NCI-H460 (cell line): Measurements from ENCODE around the gene ST7. TPM values are rescaled to one million over a fixed set of nuclear protein-coding genes. Genes with fewer than 3 reads are reported as not detected.
A peak's percentile ranks its signal among the peaks of the same experiment; 100 is the strongest.

Experiments used
- DNase-seq: peaks from one replicate; pipeline ENCODE4 v3.0.0-alpha.2; 2016; ENCODE audit warnings: low read depth; ENCODE audit errors: extremely low read depth
- total RNA-seq: library from RNA; depleted of rRNA; stranded (reverse); fragments of >200 nt; shearing (Covaris generic); gene quantifications from 2 replicates; pipeline ENCODE4 v1.2.3, GENCODE V29; 2014

The ST7 gene
- total RNA-seq, 1 experiment from 2014 or later = 30.7 TPM

- no peak for DNase-seq
Observed at GRCh38 chr7:117143066-117143465, 189.8 kb downstream of the ST7 start.

GRCh38 chr7:117143580-117143979 lies 190.3 kb downstream of the ST7 start:
- DNase-seq = no peak

GRCh38 chr7:117145333-117145732 lies 192.0 kb downstream of the ST7 start:
- DNase-seq = no peak

DNA sequence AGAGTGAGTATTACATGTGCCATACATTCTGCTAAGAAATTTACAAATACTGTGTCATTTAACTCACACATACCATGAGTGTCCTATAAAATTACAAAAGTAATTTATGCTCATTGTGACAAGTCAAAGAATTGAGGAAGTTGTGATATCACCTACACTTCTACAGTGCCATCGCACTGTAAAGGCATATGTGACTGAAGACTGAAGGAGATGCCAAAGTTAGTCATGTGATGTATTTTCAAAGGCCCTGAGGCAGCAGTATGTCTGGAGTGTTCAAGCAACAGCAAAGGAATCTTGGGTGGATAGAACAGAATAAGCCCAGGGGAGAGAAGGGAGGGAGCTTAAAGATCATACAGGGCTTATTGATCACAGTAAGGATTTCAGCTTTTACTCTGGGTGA lies 192.8 kb downstream of the ST7 start:
- DNase-seq = no peak

GRCh38 chr7:117146511-117146910 lies 193.2 kb downstream of the ST7 start:
- DNase-seq = no peak

DNA sequence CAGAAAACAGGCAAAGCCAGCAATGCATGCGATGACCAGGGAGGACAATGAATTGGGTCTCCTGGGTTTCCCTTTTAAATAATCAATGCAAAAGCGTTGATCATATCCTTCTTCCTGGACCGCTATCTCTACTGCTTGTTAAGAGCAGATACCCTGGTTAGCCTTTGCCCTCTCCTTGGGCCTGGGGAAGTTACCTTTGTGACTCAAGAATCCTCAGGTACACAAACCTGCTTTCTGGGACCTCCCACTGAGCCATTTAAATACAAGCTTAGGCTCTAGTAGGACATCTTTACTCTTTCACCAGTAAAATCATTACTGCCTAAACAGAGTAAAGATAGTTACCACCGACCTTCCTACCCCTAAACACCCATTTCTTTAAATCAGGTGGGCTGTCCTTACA lies 195.7 kb downstream of the ST7 start:
- no peak for DNase-seq

DNA sequence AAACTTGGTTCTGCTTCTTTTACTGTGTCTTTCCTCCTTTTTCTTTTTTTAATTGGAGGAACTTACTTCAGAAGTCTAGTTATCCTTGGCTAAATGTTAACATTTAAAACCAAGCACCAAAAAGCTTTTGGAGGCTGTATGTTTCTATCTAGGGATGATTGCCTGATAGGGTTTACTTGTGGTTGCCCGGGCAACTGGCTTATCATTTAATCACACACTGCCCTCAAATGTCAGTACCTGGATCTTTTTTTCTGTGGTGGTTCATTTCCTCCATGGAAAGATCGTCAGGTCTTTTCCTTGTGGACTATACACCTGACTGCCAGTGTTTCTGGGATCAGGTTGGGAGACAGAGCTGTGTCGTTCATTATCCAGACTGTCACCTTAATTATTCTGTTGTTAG lies 196.4 kb downstream of the ST7 start:
- DNase-seq = no peak

DNA sequence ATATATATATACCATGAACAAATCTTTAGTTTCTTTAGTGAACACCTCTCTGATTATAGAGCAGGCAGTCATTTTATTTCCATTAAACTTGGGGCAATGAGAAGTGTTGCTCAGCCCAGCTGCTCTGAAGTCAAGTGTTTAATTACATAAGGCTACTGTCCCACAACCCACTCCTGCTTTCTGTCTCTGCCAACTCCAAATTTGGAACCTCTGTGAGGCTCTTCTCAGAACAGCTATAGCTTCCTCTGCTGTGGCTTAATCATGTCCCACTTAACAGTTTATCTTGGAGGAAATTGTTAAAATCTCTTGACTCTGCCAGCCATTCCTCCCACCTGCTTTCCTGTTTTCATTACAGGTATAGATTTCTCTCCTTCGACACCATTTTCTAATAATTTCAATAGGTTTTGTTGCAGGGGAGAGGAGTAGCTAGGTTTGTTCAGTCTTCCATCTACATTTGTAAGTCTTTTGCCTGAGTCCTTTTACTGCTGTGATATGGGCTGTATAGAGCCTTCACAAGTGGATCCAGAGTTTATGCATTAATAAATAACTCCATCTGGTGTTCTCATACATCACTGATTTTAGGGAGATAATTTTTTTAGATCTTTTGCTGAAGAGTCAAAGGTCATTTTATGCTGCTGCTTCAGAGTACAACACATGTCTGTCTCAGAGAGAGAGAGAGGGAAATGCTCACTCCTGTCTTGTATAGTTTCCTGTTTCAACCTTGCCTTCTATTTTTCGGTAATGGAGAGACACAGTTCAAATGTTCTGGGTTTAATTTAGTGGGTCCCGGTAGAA lies 199.1 kb downstream of the ST7 start:
- no peak for DNase-seq

DNA sequence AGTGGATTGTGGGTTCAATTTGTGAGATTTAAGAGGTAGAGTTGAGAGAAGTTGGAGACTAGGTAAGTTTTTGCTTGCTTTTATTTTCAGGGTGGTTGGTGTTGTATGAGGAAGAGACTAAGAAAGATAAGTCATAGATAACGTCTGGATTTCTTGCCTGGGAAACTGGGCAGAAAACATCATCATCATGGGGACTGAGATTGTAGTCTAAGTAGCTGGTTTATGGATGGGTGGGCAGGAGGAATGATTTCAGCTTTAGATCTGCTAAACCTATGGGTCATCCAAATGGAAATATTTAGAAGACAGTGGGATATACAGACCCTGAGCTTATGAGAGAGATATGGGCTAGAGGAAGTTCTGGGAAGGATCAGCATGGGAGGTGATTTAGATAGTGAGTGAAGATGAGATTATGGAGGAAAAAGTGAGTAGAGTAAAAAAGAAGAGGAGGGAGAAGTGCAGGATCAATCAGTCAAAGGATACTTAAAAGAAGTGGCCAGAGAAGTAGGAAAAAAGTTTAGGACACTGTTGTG lies 199.8 kb downstream of the ST7 start:
- DNase-seq = no peak

GRCh38 chr7:117154721-117155120 lies 201.4 kb downstream of the ST7 start:
- DNase-seq = no peak

DNA sequence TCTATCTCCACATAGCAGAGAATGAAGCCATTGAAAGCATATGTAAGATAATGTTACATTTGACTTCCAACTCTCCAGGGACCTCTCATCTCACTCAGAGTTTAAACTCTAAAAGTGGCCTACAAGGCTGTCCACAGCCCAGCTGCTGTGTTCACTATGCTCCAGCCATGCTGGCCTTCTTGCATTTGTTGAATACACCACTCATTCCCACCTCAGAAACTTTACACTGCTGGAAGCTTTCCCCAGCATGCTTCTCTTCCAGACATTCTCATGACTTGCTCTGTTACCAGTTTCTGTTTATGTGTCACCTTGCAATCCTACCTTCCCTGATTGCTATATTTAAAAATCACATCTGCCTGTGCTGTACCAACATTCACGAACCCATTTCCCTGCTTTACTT lies 202.4 kb downstream of the ST7 start:
- DNase-seq = no peak

- peak; percentile 18 for DNase-seq
Observed at GRCh38 chr7:117157241-117158209, 204.2 kb downstream of the ST7 start.

DNA sequence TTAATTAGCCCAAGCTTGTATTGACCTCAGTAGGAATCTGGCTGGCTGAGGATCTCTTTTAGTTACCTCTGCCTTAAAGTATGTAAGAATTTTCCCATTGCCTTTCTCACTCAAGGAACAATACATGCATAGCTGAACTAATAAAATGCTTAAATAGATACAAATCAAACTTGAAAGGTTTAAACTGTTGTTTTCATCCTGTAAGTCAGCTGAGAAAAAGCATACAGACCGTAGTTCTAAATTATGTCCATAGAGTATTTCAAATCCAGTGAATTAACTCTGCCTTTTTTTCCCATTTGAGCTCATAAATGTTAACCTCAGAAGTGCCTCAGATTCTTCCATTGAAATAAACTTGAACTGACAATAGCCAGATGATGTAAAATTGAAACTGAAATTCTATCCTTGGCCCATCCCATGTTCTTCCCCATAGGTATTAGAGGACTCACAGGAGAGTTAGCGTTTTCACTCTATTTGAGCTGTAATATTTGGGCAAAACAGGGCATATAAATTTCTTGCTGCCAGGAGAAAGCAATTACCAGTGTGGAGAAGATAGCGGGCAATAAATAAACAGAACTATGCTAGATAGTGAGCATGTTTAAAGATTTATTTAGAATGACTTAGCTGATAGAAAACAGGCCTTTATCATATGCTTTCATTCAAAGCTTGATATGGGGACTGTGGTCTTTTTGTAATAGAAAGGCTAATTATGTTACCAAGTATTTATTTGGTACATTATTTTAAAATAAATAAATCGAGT lies 205.8 kb downstream of the ST7 start:
- no peak for DNase-seq

DNA sequence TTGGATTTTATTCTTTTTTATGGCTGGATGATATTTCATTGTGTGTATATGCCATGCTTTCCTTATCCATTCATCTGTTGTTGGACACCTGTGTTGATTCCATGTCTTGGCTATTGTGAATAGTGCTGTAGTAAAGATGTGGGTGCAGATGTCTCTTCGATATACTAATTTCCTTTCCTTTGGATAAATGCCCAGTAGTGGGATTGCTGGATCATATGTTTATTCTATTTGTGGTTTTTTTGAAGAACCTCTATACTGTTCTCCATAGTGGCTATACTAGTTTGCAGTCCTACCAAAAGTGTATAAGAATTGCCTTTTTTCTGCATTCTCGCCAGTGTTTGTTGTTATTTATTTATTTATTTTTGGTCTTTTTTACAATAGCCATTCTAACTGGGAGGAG lies 209.8 kb downstream of the ST7 start:
- no peak for DNase-seq

DNA sequence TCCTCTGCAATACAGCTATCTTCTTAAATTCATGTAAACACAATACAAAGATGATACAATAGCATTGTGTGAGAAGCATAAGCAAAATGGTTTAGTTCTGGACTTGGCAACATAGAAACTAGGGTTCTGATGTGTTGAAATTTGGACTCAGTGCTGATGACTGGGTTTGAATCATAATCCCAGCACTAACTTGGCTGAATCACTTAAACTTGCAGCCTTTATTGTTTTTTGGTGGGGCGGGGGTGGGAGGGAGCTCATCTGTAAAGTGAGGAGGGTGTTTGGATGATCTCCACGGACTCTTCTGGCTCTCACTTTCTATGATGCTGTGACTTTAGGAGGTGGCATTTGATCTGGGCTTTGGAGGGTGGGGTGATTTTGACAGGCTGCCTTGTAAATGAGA lies 211.3 kb downstream of the ST7 start:
- DNase-seq = no peak

GRCh38 chr7:117165656-117166055 lies 212.4 kb downstream of the ST7 start:
- DNase-seq = no peak

DNA sequence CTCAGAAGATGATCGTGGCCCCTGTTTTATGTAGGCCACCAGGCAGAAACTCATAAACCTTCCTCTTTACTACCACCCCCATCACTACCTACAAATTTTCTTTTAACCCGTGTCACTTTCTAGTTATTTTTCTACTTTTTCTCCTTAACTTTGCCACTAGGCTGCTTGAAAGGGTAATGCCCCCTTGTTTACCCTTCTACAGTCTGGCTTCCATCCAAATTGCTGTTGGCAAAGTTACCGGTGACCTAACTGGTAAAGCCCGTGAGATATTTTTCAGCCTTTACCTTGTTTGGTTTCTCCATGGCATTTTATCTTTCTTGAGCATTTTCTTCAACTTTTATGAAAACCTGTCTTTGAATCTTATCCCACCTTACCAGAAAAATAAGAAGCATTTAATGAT lies 216.6 kb downstream of the ST7 start:
- no peak for DNase-seq

- DNase-seq = no peak
Observed at GRCh38 chr7:117171106-117171505, 217.8 kb downstream of the ST7 start.

DNA sequence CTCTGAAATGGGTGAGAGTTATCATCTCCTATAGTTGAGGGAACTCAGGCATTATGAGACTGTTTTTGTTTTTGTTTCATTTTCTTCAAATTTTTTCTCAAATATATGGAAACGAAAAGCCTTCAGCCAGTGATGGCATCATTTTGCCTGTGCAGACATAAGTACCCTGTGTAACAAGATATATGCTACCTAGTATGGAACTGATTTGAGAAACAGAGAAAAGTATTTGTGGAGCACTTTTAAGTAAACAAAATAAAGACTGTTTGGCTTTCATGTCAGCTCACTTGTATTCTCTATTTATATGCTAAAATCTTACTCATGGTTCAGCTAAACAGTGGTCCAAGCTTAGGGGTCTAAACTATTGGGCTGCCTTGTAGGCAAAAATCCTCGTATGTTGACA lies 219.0 kb downstream of the ST7 start:
- no peak for DNase-seq

GRCh38 chr7:117173035-117173770 lies 219.9 kb downstream of the ST7 start:
- no peak for DNase-seq
